ENCODE results near the gene ECEL1. TPM values are rescaled to one million over a fixed set of nuclear protein-coding genes. Genes with fewer than 3 reads are reported as not detected.

The ECEL1 gene
- total and polyA plus RNA-seq, 2 experiments from 2014 or later = 6.7 to 17.5 TPM

- H3K27me3 Mint-ChIP-seq (ENCODE audit: insufficient read depth, low read depth, poor library complexity) = peaks cover 6% of the 10 kb centered on the region
- no peaks in the 10 kb centered on the region for H3K27me3 ChIP-seq (ENCODE audit: insufficient read depth)
- H3K36me3 Mint-ChIP-seq (ENCODE audit: low read depth) = no peaks in the 10 kb centered on the region
- no peak overlapping the region for H3K4me2 ChIP-seq
- no peaks in the 10 kb centered on the region for H3K79me2 ChIP-seq (replicated peaks; ENCODE audit: insufficient read depth)
- DNase-seq (ENCODE audit: low spot score) (no peak), ATAC-seq (no peak)
- no peaks in the 10 kb centered on the region for H3K4me1 Mint-ChIP-seq
- H3K9me2 ChIP-seq (ENCODE audit: insufficient read depth) = no peaks in the 10 kb centered on the region
- no peaks in the 10 kb centered on the region for H4K20me1 ChIP-seq (replicated peaks; ENCODE audit: insufficient read depth)
- no peaks in the 10 kb centered on the region for H3K9me3 Mint-ChIP-seq
- H3K27ac Mint-ChIP-seq = no peak overlapping the region
- H2AFZ ChIP-seq = no peak overlapping the region
- no peak overlapping the region for H3K27ac ChIP-seq (ENCODE audit: low read depth)
- no peaks in the 10 kb centered on the region for H3K4me1 ChIP-seq (ENCODE audit: insufficient read depth)
- H3F3A ChIP-seq (replicated peaks; ENCODE audit: low read depth) = no peaks in the 10 kb centered on the region
- no peak overlapping the region for H3K4me3 Mint-ChIP-seq
- H3K4me3 ChIP-seq = no peak overlapping the region
- TF ChIP-seq JUNB (IDR thresholded peaks at IDR 0.05; ENCODE audit: unreplicated experiment) = no peak
- no peaks in the 10 kb centered on the region for H3K36me3 ChIP-seq (ENCODE audit: insufficient read depth)
Measured at GRCh38 chr2:232458051-232458660, 29.5 kb downstream of the ECEL1 start.

- no peaks in the 10 kb centered on the region for H3F3A ChIP-seq (replicated peaks; ENCODE audit: low read depth)
- H3K9me2 ChIP-seq (ENCODE audit: insufficient read depth) = no peaks in the 10 kb centered on the region
- H3K36me3 ChIP-seq (ENCODE audit: insufficient read depth) = no peaks in the 10 kb centered on the region
- H3K4me3 ChIP-seq = no peak overlapping the region
- DNase-seq (ENCODE audit: low spot score) = no peak
- H3K27me3 Mint-ChIP-seq (ENCODE audit: insufficient read depth, low read depth, poor library complexity) = peaks cover 6% of the 10 kb centered on the region
- no peaks in the 10 kb centered on the region for H3K79me2 ChIP-seq (replicated peaks; ENCODE audit: insufficient read depth)
- TF ChIP-seq REST (IDR thresholded peaks at IDR 0.05; ENCODE audit: unreplicated experiment) (no peak), NANOG (IDR thresholded peaks at IDR 0.05; ENCODE audit: borderline replicate concordance) (no peak)
- H3K4me1 ChIP-seq (ENCODE audit: insufficient read depth) = no peaks in the 10 kb centered on the region
- H4K20me1 ChIP-seq (replicated peaks; ENCODE audit: insufficient read depth) = no peaks in the 10 kb centered on the region
- no peaks in the 10 kb centered on the region for H3K9me3 Mint-ChIP-seq
- H2AFZ ChIP-seq = no peak overlapping the region
- H3K27ac Mint-ChIP-seq = no peak overlapping the region
- H3K27ac ChIP-seq (ENCODE audit: low read depth) = no peak overlapping the region
- H3K4me3 Mint-ChIP-seq = no peak overlapping the region
- ATAC-seq = no peak
- H3K4me2 ChIP-seq = no peak overlapping the region
- H3K36me3 Mint-ChIP-seq (ENCODE audit: low read depth) = no peaks in the 10 kb centered on the region
- no peaks in the 10 kb centered on the region for H3K27me3 ChIP-seq (ENCODE audit: insufficient read depth)
- H3K4me1 Mint-ChIP-seq = no peaks in the 10 kb centered on the region
Measured at GRCh38 chr2:232457121-232458011, 30.3 kb downstream of the ECEL1 start.
